ENCODE data around the gene ANKRD29.
A peak's percentile ranks its signal among the peaks of the same experiment; 100 is the strongest.

ANKRD29 gene

GRCh38 chr18:23612434-23613090, 50.1 kb downstream of the ANKRD29 start:
- no peak for DNase-seq

- DNase-seq: no peak
Observed at GRCh38 chr18:23609390-23610023, 53.2 kb downstream of the ANKRD29 start.

DNA sequence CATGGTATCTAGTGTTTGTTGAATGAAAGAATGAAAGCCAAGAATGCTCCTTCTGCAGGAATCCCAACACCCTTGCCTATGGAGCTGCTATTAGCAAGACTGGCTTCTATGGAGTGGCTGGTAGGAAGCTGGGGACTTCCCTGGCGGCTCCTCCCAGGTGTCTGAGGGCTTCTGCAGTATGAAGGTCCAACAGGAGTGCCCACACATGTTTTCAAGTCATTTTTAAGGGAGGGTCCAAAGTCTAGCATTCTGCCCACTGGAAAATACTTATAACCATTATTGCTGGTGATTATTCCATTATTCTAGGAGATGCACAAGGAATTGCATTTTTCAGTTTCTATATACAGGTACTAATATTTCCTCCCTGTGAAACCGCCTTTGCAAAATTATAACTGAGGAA, 54.5 kb downstream of the ANKRD29 start:
- DNase-seq: no peak

DNA sequence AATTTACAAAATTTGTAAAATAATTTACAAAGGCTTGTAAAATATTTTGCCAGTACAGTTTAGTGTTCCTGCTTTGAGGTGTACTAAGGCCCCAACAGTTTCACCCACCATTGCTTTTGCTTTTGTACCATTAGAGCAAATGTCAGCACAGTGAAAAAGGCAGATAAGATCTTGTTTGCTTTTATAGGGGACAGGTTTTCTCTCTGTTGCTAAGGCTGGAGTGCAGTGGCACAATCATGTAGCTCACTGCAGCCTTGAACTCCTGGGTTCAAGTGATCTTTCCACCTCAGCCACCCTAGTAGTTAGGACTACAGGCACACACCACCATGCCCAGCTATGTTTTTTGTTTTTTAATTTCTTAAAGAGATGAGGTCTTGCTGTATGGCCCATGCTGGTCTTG, 56.8 kb downstream of the ANKRD29 start:
- no peak for DNase-seq

DNA sequence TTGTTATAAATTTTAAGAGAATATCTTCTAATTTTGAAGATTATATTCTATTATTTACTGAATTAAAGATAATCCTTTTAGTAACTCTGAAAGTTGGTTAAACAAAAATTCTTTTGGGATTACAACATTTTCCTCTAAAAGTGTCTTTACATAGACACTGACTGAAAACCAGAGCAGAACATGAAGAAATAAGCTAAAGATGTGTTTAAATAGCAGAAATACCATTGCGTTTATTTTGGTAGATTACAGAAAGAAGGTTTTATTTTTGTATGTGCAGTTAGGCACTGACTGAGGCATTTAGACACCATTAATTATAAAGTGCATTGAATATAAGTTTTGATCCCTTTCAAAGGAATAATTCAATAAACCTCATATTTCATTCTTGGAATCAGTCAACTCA, 62.9 kb downstream of the ANKRD29 start:
- DNase-seq: no peak

DNA sequence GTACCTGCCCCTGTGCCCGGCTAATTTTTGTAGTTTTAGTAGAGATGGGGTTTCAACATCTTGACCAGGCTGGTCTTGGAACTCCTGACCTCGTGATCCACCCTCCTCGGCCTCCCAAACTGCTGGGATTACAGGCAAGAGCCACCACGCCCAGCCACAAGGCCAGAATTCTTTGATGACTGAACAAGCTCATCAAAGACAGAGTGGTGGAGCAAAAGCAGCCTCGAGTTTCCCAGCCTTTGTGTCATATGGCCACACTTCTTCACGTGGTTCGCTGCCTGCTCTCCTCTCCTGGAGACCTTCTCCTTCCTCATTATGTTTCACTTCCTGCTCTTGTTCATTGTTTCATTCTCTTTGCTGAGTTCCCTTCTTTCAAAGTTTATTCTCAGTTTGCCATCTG, 66.5 kb downstream of the ANKRD29 start:
- no peak for DNase-seq

GRCh38 chr18:23595591-23595990, 67.1 kb downstream of the ANKRD29 start:
- no peak for DNase-seq

DNA sequence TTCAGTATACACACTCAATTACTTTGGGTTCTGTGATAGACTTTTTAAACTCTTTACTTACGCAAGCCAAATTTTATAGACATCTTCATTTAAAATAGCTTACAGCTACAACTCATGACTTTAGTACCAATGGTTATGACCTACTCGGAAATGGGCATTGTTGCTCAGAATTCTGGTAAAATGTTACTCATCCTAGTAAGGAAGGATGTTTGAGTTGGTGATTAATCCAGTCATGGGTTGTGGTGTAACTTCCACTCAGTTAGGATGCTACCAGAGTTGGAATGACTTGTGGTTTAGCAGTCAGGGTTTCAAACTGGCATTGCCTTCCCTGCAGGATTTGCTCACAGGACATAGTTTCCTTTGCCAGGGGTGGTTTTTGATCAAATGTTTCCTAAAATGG, 69.0 kb downstream of the ANKRD29 start:
- DNase-seq: no peak

- DNase-seq: no peak
Observed at GRCh38 chr18:23592911-23593310, 69.8 kb downstream of the ANKRD29 start.

DNA sequence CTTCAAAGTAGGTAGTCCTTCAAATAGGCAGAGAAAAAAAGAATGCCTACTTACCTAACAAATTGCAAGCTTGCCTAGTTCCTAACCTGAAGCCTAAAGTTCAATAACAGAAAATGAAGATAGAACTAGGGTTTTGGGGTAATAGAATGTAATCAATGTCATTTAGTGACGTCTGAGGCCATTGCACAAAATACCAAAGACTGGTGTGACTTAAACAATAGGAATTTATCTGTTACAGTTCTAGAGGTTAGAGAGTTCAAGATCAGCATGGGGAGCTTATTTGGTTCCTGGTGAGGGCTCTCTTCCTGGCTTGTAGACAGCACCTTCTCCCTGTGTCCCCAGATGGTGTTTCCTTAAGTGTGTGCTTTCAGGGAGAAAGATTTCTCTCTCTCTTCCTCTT, 71.7 kb downstream of the ANKRD29 start:
- no peak for DNase-seq

GRCh38 chr18:23588836-23589560, 73.7 kb downstream of the ANKRD29 start:
- no peak for DNase-seq

GRCh38 chr18:23587220-23587642, 75.5 kb downstream of the ANKRD29 start:
- no peak for DNase-seq

- DNase-seq: peak; percentile 92
Observed at GRCh38 chr18:23586249-23587196, 76.2 kb downstream of the ANKRD29 start, which contains the start of gene NPC1. TSS of gene NPC1 (minus strand) at chr18:23586506. CDS start at chr18:23586343, 163 bp downstream.

- DNase-seq: no peak
Observed at GRCh38 chr18:23585897-23586248, 76.8 kb downstream of the ANKRD29 start.

DNA sequence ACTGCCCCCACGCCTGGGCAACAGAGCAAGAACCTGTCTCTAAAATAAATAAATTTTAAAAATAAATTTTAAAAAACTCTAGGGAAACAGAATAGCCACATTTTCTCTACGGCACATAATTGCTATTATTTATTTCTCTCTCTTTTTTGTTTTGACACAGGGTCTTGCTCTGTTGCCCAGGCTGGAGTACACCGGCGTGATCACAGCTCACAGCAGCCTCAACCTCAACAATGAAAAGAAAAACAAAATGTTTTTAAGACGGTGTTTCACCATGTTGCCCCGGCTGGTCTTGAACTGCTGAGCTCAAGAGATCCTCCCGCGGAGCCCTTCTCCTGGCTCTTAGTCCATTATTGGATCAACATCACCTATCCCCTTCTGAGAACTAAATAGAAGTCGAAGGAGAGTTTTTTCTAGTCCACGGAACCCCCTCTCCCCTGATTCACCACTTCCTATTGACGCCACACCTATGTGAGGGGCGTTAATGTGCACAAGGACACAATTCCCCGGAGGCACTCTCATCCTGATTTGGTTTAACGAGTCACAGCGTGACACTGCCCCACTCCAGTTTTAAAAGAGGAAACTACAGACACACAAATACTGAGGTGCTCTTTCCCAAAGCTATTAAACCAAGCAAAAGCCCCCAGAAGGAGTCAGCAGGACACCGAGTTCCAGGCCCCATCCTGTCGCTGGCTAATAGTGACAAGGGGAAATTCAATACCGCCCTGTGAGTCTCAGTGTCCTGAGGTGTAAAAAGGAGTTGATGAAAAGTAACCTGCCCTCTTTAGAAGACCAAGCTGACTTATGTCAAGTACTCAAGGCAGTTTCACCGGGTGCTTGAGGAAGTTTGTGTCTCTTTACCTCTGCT, 77.5 kb downstream of the ANKRD29 start:
- peak in 1 of 2 donors; percentile 21 for DNase-seq

DNA sequence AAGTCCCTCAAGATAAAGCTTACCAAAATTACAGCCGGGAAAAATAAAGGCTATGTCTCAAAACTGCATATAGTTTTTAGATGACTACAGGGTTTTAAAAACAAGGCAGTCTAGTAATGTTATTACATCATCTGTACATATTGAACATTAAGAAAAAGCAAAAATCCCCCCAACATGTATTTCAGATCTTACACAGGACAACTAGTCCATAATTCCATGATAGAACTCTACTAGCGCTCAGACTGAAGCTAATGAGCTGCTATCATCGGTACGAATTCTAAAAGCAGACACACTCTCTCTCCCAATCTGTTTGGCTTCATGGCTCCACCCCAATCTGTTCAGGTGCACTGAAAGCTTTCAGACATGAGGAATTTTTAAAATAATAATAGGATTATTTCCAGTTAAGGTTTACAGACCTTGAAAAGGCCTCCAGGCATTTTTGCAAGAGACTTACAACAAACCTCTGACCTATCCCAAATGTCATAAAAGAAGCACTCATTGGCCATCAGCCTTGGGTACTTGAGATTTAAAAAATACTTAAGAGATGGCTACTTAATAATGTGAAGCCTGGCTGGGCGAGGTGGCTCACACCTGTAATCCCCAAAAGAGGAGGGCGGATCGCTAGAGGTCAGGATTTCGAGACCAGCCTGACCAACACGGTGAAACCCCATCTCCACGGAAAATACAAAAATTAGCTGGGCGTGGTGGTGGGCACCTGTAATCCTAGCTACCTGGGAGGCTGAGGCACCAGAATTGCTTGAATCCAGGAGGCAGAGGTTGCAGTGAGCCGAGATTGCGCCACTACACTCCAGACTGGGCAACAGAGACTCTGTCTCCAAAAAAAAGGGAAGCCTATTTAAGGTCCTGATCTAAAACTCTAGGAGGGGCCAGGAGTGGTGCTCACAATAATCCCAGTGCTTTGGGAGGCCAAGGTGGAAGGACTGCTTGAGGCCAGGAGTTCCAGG, 78.4 kb downstream of the ANKRD29 start:
- DNase-seq: no peak

GRCh38 chr18:23583071-23583865, 79.4 kb downstream of the ANKRD29 start:
- no peak for DNase-seq

DNA sequence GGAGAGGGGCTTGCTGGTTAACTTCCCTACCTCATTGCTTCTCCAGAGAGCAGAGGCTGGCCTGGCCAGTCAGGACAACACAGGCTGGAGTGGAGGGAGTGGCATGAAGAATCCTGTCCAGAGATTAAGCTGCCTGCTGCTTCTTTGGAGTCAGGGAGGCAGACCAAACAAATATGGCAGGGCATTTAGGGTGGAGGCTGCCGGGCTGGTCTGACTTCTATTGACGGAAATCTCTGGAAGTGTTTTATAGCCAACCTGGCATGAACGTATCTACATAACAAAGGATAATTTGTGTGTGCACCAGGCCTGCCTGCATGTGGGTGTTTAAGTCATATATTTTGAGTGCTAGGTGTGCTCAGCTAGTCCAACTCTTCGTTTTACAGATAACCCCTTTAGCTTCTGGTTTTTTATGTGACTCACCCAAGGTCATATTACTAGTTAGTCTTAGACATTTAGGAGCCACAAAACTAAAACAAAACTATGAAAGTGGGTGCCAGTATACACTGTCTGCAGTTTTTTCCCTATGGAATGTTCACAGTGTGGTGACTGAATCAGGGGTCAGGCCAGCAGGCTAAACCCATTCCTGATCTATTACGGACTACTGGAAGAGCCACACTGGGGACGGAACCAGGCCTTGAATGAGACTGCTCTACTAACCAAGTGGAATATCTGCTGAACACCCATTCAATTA, 81.9 kb downstream of the ANKRD29 start:
- no peak for DNase-seq

Data from stimulated activated CD4-positive, alpha-beta T cell treated with anti-CD3 and anti-CD28 coated beads, Interleukin-2, amount 100 ng/mL, for 24 hours (primary cell).